SW 1271 (cell line): ENCODE data around the gene CERKL.
A peak's percentile ranks its signal among the peaks of the same experiment; 100 is the strongest.

Experiments used
- DNase-seq, 2 experiments: peaks; one replicate each; lab custom pipeline; 2025; lab: John Stamatoyannopoulos, UW

CERKL gene

DNA sequence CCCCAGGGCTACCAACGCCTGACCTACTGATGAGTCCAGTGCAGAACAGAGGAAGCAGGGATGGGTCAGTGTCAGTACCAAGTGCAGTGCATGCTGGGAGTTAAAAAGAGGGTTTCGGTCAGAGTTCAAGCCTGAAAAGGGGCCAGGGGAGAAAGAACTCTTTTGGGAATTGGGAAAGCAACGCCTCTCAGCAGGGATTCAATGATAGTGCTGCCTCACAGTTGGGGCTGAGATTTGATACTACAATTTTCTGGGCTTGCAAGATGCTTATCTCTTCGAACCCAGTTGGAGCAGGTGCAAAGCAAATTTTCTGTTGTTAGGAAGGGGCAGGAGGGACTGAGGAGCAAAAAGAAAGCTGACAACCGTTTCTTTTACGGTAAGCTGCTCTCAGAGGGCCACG lies 82.6 kb downstream of the CERKL start:
- no peak for DNase-seq

DNA sequence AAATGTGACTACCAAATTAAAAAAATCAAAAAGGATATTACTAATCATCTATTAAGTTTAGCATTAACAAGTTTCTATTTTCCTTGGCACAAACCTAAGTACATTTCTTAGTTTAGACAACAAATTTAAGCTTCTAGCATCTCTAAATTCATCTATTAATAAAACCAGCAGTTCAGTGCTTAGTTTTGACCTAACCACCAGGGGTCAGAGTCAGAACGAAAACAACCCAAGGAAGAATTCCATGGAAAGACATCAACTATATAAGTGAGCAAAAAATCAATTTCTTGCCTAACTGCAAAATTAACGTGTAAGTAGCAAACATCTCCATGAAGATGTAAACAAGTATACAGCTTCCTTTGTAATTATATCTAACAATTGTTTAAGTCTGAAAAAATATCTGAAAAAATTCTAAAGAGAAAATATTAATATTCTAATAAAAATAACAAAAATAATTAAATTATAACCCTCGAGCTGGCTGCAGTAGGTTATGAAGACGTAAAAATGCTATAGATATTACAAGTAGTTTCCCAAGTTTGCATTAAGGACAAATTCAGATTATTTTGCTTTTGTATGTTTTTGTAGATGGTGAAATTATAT lies 83.7 kb downstream of the CERKL start:
- peak in 1 of 2 experiments; percentile 34 for DNase-seq

DNA sequence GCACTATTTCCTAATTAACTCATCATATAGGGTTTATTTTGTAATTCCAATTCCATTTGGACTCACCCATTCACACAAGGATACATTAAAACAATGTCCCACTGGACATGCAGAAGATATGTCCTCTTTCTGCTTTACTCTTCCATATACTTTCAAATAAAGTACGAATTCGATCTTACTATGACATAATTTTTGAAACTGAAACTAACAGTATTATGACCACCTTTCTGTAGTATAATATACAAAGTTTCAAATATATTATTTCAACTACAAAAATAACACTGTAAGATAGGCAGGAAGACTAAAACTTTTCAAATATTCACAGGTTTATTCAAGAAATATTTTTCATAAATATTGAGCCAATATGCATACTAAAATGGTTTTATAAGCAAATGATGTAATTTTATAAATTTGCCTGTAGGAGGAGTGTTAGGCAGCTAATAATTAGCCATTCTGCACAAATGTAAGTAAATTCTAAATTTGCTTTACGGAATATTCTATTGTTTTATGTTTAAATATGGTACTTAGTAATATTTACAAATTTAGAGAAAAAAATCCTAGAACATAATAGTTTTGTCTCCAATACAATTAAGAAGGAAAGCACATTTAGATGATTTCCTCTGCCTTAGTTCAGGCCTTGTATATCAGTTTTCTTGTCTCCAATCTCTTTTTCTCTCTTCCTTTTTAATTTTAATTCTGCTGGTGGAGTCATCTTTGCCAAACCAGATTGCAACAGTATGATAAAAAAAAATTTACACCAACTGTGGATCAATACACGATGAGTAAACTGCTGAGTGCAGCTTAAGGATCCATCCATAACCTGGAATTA lies 85.9 kb downstream of the CERKL start:
- peak in 1 of 2 experiments; percentile 3 for DNase-seq

DNA sequence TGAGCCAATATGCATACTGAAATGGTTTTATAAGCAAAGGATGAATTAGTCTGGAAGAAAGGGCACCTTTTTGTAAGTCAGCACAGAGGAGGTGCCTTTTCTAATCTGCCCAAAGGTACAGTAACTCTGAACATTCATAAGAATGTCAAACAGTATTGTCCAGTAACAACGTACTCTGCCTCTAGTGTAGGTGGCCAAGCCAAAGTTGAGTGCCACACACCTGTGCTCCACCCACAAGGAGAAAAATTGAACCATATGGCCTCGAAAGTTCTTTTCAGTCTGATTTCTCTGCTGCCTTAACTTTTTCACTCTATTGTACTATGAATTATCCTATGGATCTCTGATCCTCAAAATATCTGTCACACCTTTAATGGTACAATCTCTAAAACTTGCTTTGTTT lies 86.8 kb downstream of the CERKL start:
- DNase-seq: no peak

DNA sequence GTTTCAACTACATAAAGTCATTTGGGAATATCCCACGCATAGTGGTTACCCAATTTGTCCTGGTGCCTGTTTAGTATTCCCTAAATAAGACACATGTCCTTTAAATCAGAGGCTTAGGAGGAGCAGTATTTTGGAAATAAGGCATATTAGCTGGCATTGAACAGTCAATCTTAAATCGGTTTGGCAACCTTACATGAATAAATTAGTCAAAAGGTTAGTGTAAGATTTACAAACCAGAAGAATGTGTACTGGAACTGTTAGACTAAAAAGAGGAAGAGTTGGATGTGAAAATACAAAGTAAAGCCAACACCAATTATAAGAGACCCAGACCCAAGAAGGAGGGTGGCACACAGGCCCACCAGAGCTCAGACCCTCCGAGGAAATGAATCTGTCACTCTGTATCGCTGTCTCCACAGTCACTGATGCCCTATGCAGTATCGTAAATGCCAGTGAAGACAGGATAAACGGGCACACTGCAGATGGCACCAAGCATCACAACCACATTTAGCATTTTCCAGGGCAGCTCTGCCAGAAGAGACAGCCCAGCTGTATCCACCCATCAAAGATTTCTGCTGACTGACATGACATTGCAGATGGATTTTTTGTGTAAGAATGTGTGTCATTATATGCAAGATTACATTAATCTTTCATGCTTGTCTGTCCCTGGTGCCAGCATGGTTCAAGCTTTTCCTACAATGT lies 90.4 kb downstream of the CERKL start:
- DNase-seq: no peak

DNA sequence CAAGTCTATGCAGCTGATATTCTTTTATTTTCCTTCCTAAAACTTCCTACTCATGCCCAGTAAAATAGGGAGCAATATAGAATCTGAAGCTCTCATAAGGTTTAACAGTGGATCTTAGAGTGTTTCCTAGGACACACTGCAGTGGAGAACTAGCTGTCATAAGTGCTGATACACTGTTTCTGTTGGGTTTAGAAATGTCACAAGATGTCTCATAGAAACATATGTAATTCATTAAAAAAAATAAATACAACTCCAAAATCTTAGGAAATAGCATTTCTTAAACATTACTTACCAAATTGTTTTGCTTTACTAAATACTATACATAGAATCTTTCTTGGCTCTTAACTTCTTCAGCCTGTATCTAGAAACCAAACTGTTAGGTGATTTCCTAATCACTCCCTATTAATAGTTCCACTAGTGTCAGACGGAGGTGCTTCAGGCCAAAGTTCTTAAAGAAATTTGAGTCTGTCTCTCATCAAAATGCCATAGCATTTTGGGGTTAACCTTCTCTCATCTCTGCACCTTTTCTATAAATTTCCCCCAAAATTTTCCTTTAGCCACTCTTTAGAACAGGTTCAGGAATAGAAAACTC lies 93.7 kb downstream of the CERKL start:
- no peak for DNase-seq

DNA sequence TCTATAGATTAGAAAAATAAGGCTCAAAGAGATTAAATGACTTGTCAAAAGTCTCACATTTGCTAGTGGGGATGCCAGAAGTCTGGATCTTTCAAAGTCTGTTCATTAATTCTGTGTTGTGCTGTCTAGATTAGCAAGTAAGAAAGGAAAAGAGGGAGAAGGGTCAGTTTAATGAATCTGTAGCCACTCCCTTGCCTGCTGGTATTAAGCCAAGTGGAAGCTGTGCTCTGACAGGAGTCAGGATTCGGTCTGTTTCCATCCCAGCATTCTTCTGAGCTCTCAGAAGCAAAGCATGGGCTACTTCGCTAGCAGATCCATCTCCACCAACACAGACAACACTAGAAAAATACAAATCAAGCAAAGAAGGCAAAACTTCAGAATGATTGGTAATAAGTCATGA lies 98.5 kb downstream of the CERKL start:
- no peak for DNase-seq

DNA sequence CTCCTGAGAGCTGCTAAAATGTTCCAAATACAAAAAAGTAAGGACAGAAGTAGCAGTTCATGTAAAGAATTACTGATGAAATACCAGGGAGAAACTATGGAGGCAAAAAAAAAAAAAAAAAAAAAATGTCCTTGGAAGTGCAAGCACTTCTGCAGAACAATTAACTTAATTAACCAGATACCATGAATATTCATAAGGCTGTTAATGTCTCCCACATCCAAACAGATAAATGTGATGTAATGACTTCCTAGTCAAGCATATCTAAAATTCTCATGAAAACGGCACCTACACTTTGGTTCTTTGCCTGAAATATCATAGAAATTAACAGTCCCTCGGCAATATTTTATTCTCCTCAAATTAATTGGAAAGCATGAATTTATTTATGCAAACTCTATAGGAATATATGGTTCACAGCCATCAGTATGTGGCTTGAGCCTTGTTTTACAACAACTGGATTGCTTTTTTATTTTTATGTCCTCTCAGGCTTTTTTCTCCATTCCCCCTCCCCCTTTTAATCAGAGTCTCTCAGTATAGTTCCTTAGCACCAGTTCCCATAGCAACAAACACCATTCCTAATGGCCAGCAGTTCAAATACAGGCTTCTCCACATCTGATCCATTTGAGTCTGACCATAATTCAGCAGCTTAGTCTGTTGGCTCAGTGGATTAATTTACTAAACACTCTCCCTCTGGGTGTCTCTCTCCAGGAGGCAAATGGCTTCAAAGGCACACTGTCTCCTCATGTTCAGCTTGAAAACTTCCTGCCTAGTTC lies 102.7 kb downstream of the CERKL start:
- DNase-seq: no peak

DNA sequence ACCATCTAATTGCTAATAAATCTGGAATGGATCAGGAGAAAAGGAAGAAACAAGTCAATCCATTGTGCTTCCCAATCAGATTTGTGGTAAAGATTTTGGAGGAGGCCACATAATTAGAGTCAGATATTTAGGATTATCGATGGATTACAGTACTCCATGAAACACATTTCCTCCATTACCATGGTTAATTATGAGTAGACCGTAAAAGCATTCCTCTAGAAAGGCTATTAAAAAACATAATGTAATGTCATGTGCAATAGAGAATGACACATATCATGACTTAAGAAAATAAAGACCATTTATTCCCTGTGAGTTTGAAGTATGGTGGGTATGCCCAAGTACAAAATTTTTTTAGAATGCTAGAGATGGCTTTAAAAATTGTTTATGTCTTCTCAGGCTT lies 103.7 kb downstream of the CERKL start:
- no peak for DNase-seq

DNA sequence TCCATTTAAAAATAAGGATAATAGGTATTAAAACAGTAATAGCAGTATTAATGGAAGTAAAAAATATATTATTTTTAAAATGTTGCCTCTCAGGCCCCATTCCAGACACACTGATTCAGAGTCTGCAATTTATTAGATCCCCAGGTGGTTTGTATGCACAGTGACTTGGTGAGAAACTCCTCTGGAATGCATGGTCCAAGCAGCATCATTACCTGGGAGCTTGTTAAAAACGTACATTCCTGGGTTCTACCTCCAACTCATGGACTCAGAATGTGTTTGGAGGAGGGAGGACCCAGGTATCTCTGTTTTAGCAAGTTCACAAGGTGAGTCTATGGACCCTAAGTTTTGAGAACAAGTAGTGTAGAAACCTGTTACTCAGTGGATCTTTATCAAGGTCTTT lies 104.1 kb downstream of the CERKL start:
- DNase-seq: peak in 1 of 2 experiments; percentile 2

DNA sequence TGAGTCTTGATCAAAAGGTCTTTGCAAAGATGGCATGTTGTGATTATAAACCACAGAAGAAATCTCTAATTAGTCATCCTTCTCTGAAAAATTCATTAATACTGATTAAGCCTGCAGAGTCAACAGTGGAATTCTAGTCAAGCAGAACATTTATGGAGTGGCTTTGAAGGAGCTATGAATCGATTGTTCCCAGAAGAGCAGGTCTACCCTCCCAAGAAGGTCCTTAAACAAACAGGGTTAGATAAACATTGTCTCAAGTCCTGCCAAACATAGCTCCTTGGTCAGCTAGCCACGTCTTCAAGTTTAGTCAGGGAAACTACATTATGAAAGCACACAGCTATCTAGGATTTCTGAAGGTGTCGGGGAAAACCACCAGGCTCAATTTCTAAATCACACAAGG lies 110.8 kb downstream of the CERKL start:
- DNase-seq: peak in 1 of 2 experiments; percentile 3

DNA sequence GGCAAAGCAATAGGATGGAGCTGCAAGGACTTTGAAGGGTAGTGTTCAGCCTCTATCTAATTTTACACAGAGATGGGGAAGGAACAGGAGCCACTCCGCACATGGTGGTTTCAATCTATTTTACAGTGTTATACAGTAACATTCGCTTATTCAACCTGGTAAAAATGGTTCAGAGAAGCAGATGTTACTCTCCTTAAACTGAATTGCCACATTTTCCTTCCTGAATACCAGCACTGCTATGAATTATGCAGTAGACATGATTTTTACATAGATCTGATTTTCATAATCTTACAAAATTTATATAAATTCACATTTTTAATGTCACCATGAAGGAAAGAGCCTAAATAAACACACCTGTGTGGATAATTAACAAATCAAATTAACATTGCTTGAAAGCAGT lies 114.7 kb downstream of the CERKL start:
- DNase-seq: no peak

DNA sequence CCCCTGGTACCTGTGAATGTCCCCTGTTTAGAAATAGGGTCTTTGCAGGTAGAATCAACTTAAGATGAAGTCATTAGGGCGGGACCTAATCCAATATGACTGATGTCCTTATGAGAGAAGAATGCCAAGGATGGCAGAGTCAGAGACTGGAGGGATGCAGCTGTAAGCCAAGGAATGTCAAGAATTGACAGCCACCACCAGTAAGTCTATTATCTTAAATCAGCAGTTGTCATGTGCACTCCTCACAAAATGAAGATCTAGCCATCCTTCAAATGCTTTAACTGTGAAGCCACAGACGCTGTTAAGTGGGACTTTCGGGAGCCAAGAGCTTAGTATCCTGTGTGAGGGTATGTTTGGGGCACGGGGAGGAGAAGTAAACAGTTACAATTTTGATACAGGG lies 116.5 kb downstream of the CERKL start:
- DNase-seq: no peak

DNA sequence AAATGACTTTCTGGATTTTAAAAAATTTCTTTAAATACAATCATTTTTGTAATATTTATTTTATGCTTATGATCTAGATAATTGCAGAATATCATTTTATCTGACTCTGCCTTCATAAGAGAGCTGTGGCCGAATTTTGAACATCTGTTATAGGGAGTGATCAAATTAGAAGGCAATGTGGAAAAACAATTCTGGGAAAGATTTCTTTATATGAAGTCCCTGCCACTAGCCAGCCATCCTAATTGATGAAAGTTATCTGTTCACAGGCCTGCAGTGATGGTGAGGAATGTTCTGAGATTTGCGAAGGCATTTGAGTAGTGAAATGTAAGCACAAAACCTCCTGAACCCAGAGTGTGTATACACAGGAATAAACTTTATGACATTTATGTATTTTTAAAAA lies 120.2 kb downstream of the CERKL start:
- no peak for DNase-seq

DNA sequence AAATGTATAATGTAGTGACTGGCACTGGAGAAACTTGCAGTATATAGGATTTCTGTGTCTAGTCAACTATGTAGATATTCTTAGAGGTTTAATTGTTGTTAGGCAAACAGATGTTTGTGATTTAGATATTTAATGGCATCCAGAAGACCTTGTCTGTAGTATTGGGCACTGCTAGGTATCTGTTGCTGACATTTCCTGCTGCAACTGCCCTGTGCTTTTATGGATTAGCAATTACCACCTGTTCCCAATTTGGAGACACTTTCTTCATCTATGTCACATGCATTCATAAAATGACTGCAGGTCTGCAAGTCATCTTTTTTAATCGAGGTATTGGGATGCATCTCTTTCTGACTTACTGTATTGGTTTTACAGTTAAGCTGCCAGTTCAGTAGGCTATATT lies 128.5 kb downstream of the CERKL start:
- no peak for DNase-seq

DNA sequence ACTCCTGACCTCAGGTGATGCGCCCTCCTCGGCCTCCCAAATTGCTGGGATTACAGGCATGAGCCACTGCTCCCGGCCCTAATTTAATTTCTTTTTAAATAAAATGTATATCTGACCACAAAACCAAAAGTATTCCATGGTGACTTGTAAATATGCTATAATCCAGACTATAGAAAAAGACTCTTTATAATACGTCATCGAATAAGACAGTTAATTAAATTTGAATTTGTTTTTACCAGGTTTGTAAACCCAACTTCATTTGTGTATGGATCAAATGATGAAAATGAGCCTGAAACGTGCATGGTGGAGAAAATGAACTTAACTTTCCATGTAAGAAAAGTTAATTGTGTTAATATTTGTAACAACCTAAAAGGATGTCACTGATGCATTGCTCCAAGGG lies 129.8 kb downstream of the CERKL start:
- no peak for DNase-seq

DNA sequence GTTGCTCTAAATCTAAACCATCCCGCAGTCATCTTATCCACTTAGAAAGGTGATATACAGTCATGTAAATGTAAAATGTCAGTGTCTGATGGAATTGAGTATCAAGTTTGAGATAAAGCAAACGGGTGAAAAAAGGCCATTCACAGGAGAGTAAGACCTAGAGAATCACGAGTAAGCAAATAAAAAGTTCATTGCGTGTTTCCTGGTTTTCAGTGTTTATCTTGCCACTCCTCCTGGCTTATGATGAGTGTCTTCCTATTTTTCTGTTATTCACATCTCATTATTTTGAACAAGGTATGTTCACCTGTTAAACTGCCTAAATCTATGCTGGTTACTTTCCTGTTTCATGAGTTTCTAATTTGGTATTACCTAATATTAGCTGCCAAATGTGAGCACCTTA lies 130.9 kb downstream of the CERKL start:
- DNase-seq: no peak

DNA sequence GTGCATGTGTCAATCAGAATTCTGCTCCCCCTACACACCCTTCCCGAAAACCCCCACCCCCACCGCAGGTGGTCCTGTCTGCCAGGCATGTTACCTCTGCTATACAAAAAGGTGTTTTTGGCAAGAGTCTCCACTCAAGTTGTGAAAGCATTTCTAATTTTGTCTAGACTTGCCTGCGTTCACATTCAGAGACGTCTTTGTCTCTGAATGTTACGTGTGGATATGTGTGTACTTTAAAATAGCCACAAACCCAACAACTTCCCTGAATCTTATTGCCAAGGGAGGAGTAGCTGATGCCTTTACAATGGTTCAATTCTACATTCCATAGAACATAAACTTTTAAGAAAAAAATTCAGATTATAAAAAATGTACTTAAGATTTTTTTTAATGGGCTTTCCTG lies 133.1 kb downstream of the CERKL start:
- no peak for DNase-seq

DNA sequence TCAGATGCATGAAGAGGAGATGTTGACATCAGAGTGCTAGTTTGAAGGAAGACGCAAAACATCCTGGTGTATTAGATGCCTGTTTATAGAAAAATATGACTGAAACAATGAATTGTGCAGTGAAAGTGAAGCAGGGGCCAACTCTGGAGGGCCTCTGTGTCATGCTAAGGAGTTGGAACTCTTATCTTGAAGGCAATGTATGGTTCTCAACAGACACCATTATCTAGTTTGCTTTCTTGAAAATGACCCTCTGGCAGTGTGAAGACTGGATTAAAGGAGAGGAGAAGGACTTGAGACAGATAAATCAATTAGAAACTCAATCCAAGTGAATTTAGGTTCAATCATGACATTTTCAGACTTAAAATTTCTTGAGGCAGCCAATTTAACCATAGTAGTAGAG lies 136.7 kb downstream of the CERKL start:
- DNase-seq: no peak

DNA sequence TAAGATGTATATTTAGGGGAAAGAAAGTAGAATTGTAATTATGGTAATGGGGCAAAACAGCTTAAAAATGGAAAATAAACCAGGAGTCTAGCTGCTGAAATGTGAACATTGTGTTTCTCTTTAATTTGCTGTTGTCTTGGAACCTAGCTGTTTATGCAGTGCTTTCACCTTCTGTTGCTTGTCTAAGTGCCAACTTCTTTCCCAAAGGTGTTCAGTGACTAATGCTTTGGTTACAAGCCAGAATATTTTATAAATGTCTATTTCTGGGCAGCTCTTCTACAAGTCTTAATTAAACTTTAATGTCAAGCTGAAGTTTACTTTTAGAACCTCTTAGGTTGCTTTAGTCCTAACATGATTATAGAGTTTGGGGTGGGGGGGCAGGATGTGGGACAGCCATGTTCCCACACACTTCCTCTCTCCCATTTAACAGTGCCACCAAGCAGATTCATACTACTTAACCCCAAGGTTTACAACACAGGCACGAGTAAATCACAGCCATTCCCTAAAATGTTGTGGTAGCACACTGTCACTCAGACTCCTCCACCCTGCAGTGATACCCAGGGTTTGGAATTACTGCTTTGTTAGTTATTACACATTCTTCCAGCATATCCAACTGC lies 139.1 kb downstream of the CERKL start:
- no peak for DNase-seq

DNA sequence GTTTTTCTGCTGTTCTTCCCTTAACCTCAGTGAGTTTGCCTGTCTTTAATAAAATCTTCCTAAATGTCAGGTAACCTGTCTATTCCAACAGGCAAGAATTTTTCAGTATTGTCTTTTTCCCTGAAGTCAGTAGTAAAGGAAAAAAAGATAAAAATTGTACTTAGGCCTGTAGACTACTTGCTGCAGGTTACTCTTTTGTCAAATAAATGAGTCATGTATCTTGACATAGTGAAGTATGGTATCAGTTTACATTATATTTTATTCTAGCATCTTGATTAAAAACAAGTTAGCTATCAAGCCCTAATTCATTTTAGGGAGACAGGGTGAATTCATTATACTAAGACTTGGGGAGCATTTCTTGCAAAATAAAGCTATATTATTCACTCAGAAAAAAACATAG lies 139.9 kb downstream of the CERKL start:
- DNase-seq: no peak

DNA sequence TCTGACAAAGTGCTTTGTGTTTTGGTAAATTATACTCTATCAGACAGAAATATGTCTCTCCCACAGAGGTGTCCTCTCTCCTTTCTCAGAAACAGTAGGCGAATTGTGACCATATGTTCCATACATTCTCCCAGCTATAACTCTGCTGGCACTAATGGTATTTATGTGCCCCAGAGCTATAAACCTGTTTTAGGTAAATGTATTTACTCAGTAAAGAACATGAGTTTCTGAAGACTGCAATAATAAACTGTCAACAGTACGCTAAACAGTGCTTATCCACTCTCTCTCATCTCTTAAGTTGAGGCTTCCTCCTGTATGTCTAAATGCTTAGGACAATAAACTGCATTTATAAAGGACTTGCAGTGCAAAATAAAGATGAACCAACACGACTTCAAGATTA lies 141.2 kb downstream of the CERKL start:
- no peak for DNase-seq
